ENCODE measurements around the gene PYGB.

GRCh38 chr20:25303292-25304024 lies 55.6 kb downstream of the PYGB start:
- TF ChIP-seq POLR2AphosphoS5 (IDR thresholded peaks at IDR 0.05) (no peak), POLR2A (IDR thresholded peaks at IDR 0.05) (no peak), CTCF (IDR thresholded peaks at IDR 0.05) (no peak)

All from prostate gland (tissue), 2 donors.